22Rv1 (cell line): ENCODE data around the gene LPIN2.

Source experiments
- CTCF ChIP-seq: fragments of 450-650 bp; IDR thresholded peaks from 2 replicates; pipeline ENCODE4 v1.5.1; 2017; ENCODE audit warnings: mild to moderate bottlenecking
- ZFX ChIP-seq: fragments of 450-650 bp; IDR thresholded peaks from 2 replicates; pipeline ENCODE4 v1.6.1; 2017; ENCODE audit warnings: antibody characterized with exemption, borderline replicate concordance

DNA sequence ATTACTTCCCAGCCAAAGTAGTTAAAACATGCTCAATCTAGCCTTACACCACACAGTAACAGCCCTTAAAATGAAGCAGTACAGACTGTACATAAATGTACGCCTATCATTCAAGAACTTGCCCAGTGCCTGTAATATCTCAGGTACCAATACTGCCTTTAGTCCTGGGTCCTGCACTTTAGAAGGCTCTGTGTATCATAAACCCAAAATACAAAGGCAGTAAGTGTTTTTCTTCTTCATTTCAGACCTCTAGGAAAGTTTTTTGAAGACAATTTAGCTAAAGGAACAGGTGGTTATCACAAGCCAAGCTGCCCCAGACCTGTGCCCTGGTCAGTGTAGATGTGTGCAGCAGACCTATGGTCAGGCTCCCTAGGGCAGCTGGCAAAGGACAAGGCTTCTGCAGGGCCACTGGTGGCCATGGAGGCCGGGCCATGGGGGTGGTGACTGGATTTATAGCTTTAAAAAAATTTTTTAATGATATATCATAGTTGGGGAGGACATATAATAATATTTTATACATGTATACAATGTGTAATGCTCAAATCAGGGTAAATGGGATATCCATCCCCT is 18.8 kb downstream of the LPIN2 start:
- TF ChIP-seq CTCF (no peak), ZFX (no peak)
